ENCODE data around the gene GID8.

- TF ChIP-seq CTCF (IDR thresholded peaks at IDR 0.05) (no peak), POLR2A (IDR thresholded peaks at IDR 0.05) (no peak)
Measured at GRCh38 chr20:62913043-62913630, 24.8 kb upstream of the GID8 start.
